DOHH2 (cell line): ENCODE data around the gene PPP2R2C.

Experiments used
- H3F3A ChIP-seq: fragments of 200-600 bp; sonication (generic), shearing (Covaris generic); 2 replicates; pipeline ENCODE4 v1.6.0; 2016; ENCODE audit warnings: antibody characterized with exemption, mild to moderate bottlenecking; ENCODE audit not compliant: control insufficient read depth, insufficient read depth
- H3K27ac ChIP-seq: fragments of 200-600 bp; sonication (generic); 2 replicates; pipeline ENCODE4 v1.5.1; 2014; ENCODE audit warnings: low read depth, mild to moderate bottlenecking, low read length, moderate library complexity
- H3K27me3 ChIP-seq: fragments of 200-600 bp; sonication (generic); 2 replicates; pipeline ENCODE4 v1.6.1; 2014; ENCODE audit warnings: mild to moderate bottlenecking, low read length, mixed read lengths; ENCODE audit not compliant: control insufficient read depth
- H3K36me3 ChIP-seq: fragments of 200-600 bp; sonication (generic); 2 replicates; pipeline ENCODE4 v1.6.1; 2014; ENCODE audit warnings: mild to moderate bottlenecking, low read length, moderate library complexity, mixed read lengths; ENCODE audit not compliant: control insufficient read depth
- H3K4me1 ChIP-seq: fragments of 200-600 bp; sonication (generic); 2 replicates; pipeline ENCODE4 v1.6.1; 2014; ENCODE audit warnings: mild to moderate bottlenecking, low read length, mixed read lengths; ENCODE audit not compliant: control insufficient read depth
- H3K4me2 ChIP-seq: fragments of 200-600 bp; sonication (generic); 2 replicates; pipeline ENCODE4 v1.6.0; 2014; ENCODE audit warnings: mild to moderate bottlenecking, low read length, moderate library complexity
- H3K4me3 ChIP-seq: fragments of 200-600 bp; sonication (generic); 2 replicates; pipeline ENCODE4 v1.5.1; 2014; ENCODE audit warnings: mild to moderate bottlenecking, low read length, mixed read lengths
- H3K79me2 ChIP-seq: fragments of 200-600 bp; sonication (generic); 2 replicates; pipeline ENCODE4 v1.6.1; 2014; ENCODE audit warnings: mild to moderate bottlenecking, low read length, mixed read lengths; ENCODE audit not compliant: control insufficient read depth
- H3K9me2 ChIP-seq: fragments of 200-600 bp; sonication (generic); replicated peaks from 2 replicates; pipeline ENCODE4 v1.6.1; 2014; ENCODE audit warnings: mild to moderate bottlenecking, low read length, mixed read lengths; ENCODE audit not compliant: control insufficient read depth
- H3K9me3 ChIP-seq: fragments of 200-600 bp; sonication (generic); 2 replicates; pipeline ENCODE4 v1.6.1; 2014; ENCODE audit warnings: antibody characterized with exemption, low read length, mixed read lengths; ENCODE audit not compliant: control insufficient read depth, insufficient read depth
- H4K20me1 ChIP-seq: fragments of 200-600 bp; sonication (generic); 2 replicates; pipeline ENCODE4 v1.6.0; 2014; ENCODE audit warnings: low read depth, mild to moderate bottlenecking, antibody characterized with exemption, low read length, moderate library complexity; ENCODE audit not compliant: control insufficient read depth, insufficient read depth
- EZH2phosphoT487 ChIP-seq: fragments of 200-600 bp; sonication (generic); IDR thresholded peaks from 2 replicates; pipeline ENCODE4 v1.6.1; 2017; ENCODE audit warnings: borderline replicate concordance, mild to moderate bottlenecking, antibody characterized with exemption, low read length, moderate library complexity, mixed read lengths
- TF ChIP-seq, protein P1 (sequence below): fragments of 200-600 bp; sonication (generic); IDR thresholded peaks from one replicate; pipeline ENCODE4 v1.5.1; 2014; ENCODE audit warnings: antibody characterized with exemption, mild to moderate bottlenecking, low read depth, low read length; ENCODE audit not compliant: poor library complexity, severe bottlenecking

The PPP2R2C gene

DNA sequence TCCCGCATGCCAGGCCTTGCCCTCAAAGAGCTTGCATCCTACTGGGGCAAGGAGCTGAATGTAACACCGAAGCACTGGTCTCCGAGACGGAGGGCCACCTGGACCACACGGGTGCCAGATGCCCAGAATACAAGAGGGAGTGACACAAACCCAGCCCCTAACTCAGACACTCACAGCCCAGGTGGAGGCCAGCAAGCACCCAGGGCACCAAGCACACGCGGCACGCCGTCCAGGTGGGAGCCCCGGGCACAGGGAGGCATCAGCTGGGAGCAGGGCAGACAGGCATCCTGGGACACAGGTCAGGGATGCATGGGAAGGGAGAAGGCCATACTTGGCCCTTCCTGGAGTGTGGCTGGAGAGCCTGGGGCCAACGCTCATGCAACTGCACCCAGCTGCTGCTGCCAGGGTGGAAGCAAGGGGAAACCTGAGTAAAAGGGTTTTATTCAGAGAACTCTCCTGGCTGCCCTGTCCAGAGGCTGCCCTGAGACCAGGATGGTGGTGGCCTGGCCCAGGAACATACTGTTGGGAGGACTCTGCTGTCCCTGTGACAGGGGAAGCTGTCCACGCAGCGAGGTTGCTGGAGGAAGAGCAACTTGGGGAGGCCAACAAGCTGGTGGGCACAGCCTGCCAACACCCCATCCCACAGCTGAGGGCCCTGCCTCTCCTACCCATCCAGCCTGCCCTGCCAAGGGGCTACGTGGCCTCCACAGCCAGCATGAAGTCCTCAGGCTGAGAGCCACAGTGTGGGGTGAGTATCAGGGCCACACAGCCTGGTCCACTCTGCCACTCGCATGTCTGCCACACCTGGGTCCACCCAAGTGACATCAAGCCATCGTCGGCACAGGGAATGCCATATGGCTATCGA lies 22.2 kb upstream of the PPP2R2C start:
- Histone ChIP-seq H3K27me3 (no peaks in the 10 kb centered on the region), H3K27ac (no peak overlapping the region)
- TF ChIP-seq EZH2phosphoT487: no peak
- TF ChIP-seq, protein P1, sequence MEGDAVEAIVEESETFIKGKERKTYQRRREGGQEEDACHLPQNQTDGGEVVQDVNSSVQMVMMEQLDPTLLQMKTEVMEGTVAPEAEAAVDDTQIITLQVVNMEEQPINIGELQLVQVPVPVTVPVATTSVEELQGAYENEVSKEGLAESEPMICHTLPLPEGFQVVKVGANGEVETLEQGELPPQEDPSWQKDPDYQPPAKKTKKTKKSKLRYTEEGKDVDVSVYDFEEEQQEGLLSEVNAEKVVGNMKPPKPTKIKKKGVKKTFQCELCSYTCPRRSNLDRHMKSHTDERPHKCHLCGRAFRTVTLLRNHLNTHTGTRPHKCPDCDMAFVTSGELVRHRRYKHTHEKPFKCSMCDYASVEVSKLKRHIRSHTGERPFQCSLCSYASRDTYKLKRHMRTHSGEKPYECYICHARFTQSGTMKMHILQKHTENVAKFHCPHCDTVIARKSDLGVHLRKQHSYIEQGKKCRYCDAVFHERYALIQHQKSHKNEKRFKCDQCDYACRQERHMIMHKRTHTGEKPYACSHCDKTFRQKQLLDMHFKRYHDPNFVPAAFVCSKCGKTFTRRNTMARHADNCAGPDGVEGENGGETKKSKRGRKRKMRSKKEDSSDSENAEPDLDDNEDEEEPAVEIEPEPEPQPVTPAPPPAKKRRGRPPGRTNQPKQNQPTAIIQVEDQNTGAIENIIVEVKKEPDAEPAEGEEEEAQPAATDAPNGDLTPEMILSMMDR: no peak

GRCh38 chr4:6493658-6494304 lies 21.4 kb upstream of the PPP2R2C start:
- H3K4me1 ChIP-seq: no peaks in the 10 kb centered on the region
- no peaks in the 10 kb centered on the region for H3F3A ChIP-seq
- no peak overlapping the region for H3K4me2 ChIP-seq
- H3K9me3 ChIP-seq: no peaks in the 10 kb centered on the region; the same call in 1 of the 2 replicates
- H3K4me3 ChIP-seq: no peak overlapping the region
- H3K27ac ChIP-seq: no peak overlapping the region
- H4K20me1 ChIP-seq: no peaks in the 10 kb centered on the region
- H3K27me3 ChIP-seq: no peaks in the 10 kb centered on the region; the same call in 1 of the 2 replicates
- H3K9me2 ChIP-seq: no peaks in the 10 kb centered on the region
- TF ChIP-seq, protein P1: no peak
- TF ChIP-seq EZH2phosphoT487: no peak
- H3K36me3 ChIP-seq: no peaks in the 10 kb centered on the region
- no peaks in the 10 kb centered on the region for H3K79me2 ChIP-seq

More for the DNA sequence above, 22.2 kb upstream of the PPP2R2C start:
- no peaks in the 10 kb centered on the region for H3F3A ChIP-seq
- H3K4me2 ChIP-seq: no peak overlapping the region
- no peak overlapping the region for H3K4me3 ChIP-seq
- H4K20me1 ChIP-seq: no peaks in the 10 kb centered on the region
- H3K4me1 ChIP-seq: no peaks in the 10 kb centered on the region
- no peaks in the 10 kb centered on the region; the same call in 1 of the 2 replicates for H3K9me3 ChIP-seq
- H3K79me2 ChIP-seq: no peaks in the 10 kb centered on the region
- H3K36me3 ChIP-seq: no peaks in the 10 kb centered on the region
- no peaks in the 10 kb centered on the region for H3K9me2 ChIP-seq

DNA sequence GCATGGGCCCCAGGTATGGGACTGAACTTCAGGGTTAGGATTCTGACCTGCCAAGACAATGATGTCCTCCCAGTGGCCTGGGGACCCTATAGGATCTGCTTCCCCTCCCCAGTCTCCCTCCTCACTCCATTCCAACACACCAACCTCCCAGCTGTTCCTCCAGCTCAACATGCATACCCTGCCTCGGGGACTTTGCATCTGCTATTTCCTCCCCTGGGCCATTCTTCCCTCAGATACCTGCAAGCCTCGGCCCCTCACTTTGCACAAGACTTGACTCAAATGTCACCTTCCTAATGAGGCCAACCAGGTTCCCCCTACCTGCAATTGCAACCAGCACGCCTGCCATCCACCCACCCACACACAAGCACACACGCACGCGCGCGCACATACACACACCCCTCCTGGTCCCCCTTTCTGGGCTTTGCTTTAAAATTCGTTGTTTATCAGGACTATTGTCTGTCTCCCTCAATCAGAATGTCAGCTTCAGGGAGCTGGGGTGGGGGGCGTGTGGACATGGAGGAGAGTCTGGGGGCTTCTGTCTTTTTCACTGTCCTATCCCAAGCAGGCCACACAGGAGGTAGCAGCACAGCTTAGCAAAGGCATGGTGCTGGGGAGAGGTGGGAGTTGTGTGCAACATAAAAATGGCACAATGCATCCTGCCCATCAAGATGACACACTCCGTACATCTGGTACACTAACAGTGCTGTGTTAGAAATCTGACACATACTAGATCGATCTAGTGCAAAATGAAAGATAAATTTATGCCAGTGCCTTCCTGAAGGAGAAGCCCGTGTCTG lies 20.6 kb upstream of the PPP2R2C start:
- H3K4me3 ChIP-seq: no peak overlapping the region
- H3K4me2 ChIP-seq: no peak overlapping the region

More for the DNA sequence above, 20.6 kb upstream of the PPP2R2C start:
- no peaks in the 10 kb centered on the region for H3K79me2 ChIP-seq
- H3K4me1 ChIP-seq: no peaks in the 10 kb centered on the region
- H3K27ac ChIP-seq: no peak overlapping the region
- H3K27me3 ChIP-seq: peaks cover 4% of the 10 kb centered on the region; the same call in 1 of the 2 replicates
- no peaks in the 10 kb centered on the region for H3F3A ChIP-seq
- H3K36me3 ChIP-seq: no peaks in the 10 kb centered on the region
- H3K9me2 ChIP-seq: no peaks in the 10 kb centered on the region
- H3K9me3 ChIP-seq: no peaks in the 10 kb centered on the region; the same call in 1 of the 2 replicates
- no peak for TF ChIP-seq EZH2phosphoT487
- TF ChIP-seq, protein P1: no peak
- H4K20me1 ChIP-seq: no peaks in the 10 kb centered on the region
